HG03354 (cell line): ENCODE results near the gene PIRT.
"Not testable (repeated sequence)": the region's sequence is repeated elsewhere in the genome, so short reads cannot be mapped to it uniquely, and the experiment has no call there.

Experiments
- ATAC-seq: cut with Tn5 transposase; IDR thresholded peaks from one replicate; pipeline ENCODE4 v1.9.1; 2021; ENCODE audit warnings: mild to moderate bottlenecking; ENCODE audit not compliant: unreplicated experiment, poor library complexity, severe bottlenecking

PIRT gene

DNA sequence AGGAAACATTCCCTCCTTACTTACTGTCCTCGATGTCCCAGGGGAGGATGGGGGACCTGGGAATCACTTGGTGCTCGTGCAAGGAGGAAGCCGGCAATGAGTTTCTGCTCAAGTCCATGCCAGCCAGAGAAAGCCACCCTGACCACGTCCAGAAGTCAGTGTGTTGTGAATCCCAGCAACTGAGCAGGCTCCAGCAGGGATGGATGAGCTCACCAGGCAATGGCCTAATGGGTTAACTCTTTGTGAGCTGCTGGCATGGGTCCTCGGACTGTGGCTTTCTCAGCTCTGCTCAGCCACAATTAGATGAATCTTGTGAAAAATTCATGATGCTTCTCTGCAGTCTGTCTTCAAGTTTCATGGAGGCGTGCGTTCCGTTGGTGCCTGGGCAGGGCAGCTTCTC is at the start of gene PIRT:
Gene PIRT (minus strand): TSS at position 167 of the 400 bp plus-strand sequence. CDS start 12,442 bp downstream, outside the sequence.
- no peak for ATAC-seq

DNA sequence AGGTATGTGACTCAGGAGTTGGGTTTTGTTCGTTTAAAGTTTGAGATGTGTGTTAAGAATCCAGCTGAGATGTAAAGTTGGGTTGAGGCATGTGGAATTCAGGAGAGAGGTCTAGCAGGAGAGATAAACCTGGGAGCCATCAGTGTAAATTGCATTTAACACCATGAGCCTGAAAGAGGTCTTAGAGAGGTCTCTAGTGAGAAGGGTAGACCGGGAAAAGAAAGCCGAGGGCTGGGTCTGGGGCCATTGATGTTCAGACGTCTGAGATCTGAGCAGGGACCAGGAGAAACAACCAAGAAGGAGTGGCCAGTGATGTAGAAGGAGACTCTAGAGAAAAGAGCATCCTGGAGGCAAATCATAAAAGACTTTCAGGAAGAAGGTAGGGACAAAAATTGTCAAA is 44.1 kb upstream of the PIRT start:
- ATAC-seq: no peak

DNA sequence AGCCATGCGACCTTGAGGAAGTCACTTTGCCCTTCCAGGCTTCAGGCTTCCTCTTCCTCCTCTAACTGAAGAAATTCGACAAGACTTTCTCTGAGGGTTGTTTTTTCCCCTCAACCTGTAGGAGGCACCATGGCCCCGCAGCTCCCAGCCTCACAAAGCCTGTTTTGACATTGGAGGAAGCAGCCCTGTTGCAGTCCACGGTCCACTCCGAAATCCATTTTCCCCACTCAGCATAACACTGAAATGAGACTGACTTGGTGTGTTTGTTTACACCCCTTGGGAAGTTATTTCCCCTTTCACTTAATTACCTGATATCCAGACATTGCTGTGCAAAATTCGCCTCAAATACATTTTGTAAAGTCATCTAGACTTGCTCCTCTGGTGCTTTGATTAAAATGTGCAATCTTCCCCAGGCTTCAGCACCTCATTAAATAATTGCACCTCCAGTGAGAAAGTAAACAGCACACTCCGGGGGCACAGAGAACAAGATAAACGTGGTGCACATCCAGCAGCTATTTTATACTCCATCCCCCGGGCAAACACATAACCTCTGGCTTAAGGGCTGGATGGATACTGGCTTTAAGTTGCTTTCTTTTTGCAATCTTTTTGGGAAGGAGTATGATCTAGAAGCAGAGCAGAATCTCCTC is 41.4 kb upstream of the PIRT start:
- ATAC-seq: no peak

DNA sequence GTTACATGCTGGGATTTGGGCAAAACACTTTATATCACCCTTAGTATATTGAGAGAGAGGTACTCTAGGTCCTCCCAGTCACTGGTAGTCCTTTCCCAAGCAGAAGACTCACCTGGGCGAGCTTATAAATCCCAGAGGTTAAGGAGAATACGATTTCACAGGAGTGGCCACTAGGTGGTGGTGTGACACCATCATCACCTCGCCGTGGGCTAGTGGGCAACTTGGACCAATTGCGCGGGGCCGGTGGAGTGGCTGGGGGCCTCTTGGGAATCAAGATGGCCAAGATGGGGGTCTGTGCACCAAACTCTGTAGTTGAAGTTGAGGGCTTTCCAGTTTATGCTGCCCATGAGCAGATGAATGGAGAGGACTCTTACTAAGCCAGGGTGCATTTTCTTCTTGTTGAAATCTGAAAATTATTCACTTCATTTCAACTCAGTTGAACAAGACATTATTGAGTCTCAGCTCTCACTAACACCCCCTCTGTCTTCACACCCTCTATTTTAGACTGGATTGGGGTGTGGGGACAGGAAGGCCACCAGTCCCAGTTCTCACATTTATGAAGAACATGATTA is 38.2 kb upstream of the PIRT start:
- ATAC-seq: peak; percentile 62

DNA sequence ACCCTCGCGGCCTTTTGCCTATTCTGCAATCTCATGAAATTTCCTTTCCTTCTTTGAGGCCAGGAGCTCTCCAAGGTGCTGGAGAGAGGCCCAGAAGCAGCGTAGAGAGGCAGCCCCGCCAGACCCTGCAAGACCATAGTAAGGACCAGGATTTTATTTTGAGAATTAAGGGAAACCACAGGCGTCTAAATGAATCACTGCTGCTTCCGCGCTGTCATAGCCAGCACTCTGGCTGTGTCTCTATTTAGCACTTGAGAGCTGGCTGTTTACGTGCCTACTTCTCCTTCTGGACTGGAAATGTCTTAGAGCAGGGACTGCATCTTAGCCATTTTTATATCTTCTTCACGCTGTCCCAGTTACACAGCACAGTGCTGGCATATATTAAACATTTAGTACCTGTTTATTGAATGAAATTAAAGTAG is 37.6 kb upstream of the PIRT start:
- ATAC-seq: no peak

DNA sequence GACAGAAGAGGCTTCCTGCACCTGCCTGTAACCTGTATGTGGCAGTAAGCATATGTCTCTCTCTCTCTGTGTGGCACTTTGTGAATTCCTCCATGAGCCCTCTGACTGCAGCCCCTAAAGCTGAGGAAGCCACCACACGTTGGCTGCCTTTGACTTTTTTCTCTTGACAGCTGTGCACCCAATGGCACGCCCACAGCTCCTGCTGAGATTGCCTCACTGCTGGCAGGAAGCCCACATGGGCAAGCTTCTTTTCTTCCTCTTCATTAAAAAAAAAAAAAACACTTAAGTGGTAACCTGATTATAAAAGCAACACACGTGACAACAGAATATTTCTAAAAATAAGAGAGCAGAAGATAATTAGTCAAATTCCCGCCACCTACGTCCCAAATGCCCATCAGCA is 34.0 kb upstream of the PIRT start:
- ATAC-seq: no peak

DNA sequence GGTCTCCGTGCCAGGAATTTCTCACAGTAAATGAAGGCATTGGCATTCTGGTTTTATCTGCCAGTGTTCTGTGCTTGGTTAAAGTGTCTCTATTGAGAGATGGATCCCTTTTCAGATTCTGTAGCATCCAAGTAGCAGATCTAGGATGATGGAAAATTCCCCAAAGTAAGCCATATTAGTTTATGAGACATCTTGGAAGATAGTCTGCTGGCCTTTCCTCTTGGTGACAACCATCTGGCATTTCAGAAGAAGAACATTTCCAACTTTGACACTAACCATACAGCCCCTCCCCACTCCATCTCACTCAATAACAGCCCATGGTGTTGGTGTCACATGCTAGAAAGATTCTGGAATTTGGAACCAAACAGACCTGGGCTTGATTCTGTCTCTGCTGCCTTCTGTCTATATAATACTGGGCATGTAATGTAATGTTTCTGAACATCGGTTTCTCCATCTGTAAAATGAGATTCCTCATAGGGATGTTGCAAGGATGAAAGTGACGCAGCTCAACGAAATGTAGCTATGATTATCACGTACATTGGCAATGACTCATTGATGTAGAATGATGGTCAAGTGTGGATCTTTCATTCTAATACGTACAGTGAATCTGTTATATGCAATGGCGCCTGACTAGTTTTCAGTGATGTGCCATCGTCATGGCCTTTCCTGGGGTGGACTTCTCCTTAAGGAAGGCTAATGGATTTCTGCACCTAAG is 32.6 kb upstream of the PIRT start:
- no peak for ATAC-seq

DNA sequence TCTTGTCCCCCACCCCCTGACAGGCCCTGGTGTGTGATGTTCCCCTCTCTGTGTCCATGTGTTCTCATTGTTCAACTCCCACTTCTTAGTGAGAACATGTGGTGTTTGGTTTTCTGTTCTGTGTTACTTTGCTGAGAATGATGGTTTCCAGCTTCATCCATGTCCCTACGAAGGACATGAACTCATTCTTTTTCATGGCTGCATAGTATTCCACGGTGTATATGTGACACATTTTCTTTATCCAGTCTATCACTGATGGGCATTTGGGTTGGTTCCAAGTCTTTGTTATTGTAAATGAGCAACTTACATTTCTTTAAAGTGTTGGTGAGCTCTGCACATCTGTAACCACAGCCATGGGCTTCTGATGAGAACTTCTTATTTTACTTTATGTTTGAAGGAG is 30.9 kb upstream of the PIRT start:
- not testable (repeated sequence) for ATAC-seq

DNA sequence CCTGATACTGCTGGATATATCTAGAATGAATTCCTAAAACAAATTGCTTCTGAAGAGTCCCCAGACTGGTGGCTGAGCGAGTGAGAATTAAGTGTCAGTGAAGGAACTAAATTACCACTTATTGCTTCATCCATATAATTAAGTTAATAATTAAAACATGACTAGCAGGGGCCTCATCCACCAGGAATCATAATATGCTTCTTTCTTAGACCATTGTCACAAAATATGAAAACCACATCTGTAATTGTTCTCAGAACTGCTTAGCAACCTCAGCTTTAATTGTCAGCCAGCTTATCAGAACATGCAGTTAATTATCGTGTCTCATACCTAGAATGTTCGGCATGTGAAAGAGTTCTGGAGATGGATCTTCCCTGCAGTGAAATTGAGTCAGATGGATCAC is 21.2 kb upstream of the PIRT start:
- ATAC-seq: no peak

DNA sequence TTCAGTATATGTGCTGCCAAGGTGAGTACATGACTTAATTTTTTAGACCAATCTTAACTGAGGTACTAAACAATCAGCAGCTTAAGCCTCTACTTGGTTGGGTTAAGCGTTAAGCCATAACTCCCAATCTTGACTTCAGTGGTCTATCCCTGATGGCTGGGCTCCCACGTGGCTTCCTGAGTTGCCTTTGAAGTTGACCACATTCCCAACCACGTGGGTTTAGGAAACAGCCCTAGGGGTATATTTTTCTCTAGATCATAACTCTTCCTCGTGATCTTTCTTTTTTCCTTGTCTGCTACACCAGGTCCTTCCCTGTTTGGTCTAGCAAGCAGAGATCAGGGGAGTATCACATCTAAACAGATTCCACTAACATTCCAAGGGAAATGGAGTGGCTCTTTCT is 20.1 kb upstream of the PIRT start:
- ATAC-seq: no peak

DNA sequence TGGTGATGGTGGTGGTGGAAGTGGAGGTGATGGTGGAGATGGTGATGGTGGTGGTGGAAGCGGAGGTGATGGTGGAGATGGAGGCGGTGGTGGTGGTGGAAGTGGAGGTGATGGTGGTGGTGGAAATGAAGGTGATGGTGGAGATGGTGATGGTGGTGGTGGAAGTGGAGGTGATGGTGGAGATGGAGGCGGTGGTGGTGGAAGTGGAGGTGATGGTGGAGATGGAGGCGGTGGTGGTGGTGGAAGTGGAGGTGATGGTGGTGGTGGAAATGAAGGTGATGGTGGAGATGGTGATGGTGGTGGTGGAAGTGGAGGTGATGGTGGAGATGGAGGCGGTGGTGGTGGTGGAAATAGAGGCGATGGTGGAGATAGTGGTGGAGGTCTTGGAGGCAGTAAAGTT is 8.7 kb upstream of the PIRT start:
- ATAC-seq: not testable (repeated sequence)

DNA sequence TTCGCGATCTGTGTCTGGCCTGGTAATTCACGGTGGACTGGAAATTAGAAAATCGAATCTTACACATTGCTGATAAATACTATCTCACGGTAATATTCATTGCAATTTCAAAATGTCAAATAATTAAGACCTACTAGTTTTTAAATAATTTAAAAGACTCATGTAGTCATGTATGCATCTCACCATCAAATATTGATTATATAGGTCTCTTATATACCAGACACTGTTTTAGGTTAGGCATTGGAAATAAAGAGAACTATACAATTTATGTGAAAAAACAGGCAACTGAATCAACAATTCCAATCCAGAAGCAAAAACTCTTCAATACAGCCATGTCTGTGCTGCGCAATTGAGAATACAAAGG is 7.5 kb upstream of the PIRT start:
- ATAC-seq: no peak

DNA sequence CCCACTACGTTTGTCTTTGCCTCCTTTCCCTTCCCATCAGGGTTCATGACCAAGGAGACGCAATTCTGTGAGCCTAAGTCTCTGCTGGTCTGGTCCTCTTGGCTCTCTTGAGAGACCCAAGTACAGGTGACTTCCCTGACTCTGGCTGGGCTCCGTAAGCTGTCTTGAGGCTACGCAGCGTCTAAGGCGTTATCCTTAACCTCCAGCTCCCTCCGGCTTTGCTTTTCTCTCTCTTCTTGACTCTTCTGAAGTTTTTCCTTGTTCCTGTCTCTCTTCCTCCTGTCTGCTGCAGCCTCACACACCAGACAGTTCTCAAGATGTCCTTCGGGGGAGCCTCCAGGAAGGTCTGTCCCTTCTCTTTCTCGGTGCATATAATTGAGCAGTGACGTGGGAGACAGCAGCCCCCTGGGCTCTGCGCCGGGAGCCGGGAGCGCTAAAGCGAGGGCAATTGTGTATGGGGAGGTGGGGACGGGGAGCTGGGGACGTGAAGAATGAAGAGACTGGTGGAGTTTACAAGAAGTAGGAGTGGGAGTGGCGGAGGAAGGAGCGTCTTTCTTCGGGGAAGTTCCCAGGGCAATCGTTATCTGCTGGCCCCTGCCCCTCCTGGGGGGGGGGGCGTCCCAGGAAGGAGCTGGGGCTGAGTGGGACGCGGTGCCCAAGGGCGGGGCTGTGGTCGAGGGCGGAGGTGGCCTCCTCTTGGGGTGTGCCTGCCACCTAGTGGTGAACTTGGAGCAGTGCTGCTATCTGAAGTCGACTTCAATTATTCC is 6.9 kb upstream of the PIRT start:
- peak; percentile 96 for ATAC-seq

DNA sequence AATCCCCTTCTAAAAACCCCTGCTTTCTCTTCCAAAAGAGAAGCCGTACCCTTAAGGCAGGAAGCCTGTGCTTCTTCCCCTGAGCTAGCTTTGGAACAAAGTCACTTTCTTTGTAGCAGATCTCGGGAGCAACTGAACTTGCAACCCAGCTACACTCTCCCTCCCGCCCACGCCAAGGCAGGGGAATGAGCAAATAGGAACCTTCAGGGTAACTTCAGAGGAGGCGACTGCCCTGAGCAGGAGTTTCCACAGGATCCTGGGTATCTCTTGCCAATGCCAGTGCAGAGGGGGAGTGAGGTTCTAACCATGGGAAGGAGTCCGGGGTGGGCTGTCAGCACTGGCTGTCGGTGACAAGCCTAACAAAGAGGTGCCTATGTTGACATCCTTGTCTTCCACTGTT is 5.9 kb upstream of the PIRT start:
- no peak for ATAC-seq

DNA sequence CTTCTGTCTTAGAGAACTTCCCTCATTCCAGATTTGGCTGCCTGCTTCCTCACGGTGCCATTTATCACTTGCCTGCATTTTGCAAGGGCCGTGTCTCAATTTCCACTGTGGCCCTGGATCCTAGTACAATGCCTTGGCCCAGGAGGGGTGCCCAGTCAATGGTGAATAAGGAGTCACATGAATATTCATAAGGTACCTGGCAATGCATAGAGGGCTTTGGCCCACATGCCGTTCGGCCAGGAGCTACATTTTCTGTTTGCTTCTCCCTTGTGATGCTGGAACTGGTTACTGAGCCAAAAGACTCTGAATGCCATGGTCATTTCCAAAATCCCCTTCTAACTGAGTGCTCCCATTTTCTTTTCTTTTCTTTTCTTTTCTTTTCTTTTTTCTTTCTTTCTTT is 4.8 kb upstream of the PIRT start:
- no peak for ATAC-seq

DNA sequence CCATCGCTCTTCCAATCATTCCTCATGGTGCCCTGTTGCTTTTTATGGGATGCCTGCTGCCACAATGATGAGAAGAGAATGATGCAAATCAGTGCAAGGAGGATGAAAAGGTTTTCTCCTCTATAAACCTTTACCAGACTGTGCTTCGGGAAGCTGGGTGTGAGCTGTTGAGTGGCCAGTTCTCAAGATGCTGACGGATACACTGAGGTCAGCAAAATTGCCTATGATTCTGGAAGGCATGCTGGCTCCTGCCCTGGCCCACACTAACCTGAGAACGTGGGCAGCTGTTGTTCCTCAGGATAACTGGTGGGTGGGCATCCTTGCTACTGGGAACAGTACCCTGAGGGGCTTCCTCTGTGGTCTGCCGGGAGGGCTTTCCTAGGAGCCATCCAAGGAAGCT is 795 bp upstream of the PIRT start:
- ATAC-seq: no peak

DNA sequence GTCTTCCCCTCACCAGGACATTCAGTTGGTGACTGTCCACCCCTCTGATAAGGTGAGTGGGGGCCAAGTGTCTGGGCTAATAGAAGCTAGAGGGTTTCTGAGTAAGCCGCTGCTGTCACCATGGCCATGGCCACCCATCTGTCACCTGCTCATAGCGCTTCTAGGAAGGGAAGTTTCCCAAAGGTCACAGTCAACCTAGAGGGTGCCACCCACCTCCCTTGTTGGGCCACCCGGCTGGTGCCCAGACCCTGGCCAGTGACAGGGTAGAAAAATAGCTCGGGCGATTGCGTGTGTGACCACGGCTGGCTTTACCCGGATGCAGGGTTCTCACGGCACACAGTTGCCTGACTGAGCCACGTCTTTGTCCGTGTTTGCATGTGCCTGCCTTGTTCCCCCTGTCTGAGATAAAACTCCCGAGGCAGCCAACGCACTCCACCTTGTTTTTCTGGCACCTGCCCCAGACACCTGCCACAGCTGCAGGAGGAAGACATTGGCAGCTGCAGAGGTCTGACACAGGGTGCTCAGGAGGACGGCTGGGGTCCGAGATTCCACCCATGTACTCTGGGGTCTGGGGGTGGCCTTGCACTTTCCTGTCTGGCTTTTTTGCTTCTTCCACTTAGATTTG is 809 bp downstream of the PIRT start:
- no peak for ATAC-seq

DNA sequence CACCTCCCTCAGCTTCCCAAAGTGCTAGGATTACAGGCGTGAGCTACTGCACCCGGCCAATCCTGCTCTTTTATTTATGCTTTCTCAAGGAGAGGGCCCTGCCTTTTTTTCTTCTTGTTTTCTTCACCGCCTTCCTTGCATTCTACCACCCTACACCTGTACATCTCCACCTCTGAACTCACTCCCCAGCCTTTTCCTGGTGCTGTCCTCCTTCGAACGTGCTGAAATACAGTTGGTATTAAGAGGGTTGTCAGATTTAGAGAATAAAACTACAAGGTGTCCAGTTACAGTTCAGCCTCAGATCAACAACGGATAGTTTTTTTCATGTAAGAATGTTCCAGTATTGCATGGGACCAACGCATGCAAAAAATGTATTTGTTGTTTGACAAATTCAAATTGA is 1.7 kb downstream of the PIRT start:
- no peak for ATAC-seq

DNA sequence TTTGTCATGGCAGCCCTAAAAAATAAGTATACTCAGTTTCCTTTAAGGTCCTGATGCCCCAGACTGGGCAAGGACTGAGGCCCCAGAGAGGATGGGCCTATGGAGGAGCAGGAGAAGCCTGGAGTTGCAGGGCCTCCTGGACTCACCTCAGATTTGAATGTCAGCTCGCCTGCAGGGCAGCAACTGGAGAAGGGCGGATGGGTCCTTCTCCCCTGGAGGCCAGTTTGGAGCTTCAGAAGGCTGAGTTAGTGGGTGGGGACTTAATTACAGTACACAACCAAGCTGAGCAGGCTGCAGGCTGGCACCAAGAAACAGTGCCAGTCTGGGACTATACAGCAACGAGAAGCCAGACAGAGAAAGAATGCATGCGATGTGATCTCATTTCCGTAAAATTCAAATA is 6.2 kb downstream of the PIRT start:
- ATAC-seq: no peak

DNA sequence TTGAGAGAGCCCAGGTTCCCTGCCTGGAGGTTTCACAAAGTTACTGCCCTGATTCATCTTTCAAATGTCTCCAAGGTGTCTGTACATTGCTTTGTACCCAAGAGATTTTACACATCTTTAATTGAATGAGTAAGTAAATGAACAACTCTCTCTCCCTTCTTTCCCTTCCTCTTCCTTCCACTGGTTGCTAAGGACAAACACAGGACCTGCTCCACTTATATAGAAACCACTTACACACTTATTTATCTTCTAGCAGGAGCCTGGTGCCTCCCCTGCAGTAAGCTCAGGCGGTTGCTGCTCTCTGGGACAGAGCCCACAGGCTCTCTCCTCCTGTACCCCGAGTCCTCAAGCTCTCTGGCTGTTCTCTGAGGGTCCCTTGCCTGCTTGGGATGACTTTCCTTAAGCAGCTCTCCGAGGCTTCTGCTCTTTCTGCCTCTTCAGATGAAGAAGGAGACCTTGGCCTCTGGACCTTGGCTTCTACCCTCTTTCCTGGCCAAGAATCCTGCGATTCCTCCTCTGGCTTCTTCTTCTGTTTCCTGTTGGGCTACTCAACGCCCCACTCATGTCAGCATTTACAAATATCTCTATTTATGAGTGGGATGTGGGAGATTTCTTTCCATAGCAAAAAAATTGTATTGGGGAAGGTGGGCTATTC is 9.9 kb downstream of the PIRT start:
- no peak for ATAC-seq
